ENCODE data around the gene USP11. TPM values are rescaled to one million over a fixed set of nuclear protein-coding genes. Genes with fewer than 3 reads are reported as not detected.
A peak's percentile ranks its signal among the peaks of the same experiment; 100 is the strongest.

The USP11 gene
- total RNA-seq, 1 donor from 2014 or later, result 42.2 TPM

DNA sequence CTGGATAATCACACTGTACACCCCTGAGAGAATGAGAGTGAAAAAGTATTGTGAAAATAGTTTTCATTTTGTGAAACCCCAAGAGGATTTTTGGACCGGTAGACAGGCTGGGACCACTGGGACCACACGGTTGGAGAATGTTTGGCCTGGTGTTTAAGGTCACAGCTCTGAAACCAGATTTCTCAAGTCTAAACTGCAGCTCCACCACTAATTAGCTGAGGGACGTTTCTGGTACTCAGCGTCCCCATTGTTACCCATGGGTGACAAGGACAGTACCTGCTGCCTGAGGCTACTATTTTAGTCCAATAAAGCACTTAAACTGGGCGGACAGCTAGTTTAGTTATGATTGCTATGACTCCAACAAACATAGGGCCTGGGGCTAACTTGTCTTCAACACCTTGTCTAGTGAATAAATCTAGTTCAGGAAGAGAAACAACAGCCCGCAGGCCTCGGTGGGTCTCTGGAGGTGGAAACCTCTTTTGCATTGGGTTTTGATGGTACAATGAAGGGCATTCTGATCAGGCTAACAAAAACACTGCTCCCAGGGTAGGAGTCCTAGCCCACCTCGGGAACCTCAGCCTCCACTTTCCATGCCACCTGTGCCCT is 509 bp upstream of the USP11 start:
- H3K9me3 ChIP-seq (replicated peaks), result no peaks in the 10 kb centered on the region
- intact Hi-C loops (cut with micrococcal nuclease), result no loop called here
- H3K27me3 ChIP-seq (ENCODE audit: low read depth), result no peaks in the 10 kb centered on the region
- no peak for DNase-seq
- H3K27ac ChIP-seq (replicated peaks), result peak overlapping the region; percentile 94
- TF ChIP-seq CTCF (IDR thresholded peaks at IDR 0.05; ENCODE audit: borderline replicate concordance), result no peak
- H3K4me3 ChIP-seq, result peak overlapping the region; percentile 74
- peaks cover 19% of the 10 kb centered on the region for H3K4me1 ChIP-seq
- H3K36me3 ChIP-seq, result peaks cover 14% of the 10 kb centered on the region

DNA sequence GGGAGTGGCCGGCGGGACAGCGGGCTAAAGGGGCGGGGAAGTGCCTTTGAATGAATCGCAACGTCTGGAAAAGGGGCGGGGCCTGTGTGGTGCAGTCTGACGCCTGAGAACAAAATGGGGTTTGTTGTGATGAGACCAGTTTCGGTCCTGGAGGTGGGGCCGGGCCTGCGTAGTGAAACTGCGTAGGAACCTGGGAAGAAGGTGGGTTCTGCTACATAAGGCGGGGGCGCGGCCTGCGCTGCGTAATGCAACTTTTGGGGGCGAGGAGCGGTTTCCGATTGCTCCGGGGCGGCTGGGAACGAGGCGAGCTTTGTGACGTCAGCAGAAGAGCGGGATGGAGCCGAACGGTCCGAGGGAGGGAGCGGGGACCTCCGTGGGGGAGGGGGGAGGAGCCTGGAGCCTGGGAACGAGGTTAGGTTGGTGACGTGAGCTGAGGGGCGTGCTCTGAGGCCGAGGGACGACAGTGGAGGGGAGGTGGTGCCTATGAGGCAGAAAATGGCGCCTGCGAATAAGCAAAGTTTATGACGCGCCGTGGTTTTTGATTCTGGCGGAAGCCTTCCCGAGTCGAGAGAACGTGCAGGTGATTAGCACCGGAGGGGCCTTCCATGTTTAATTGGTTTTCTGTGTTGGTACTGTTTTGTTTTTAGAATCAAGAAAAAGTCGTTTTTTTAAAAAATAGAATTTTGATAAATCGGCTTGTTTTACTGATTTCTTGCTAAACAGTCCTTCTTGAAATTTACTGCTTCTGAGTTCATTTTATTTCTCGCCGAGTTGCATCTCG is 714 bp downstream of the USP11 start:
- peak; percentile 93 for DNase-seq
- TF ChIP-seq CTCF (IDR thresholded peaks at IDR 0.05; ENCODE audit: borderline replicate concordance), result no peak
- H3K36me3 ChIP-seq, result peaks cover 9% of the 10 kb centered on the region
- intact Hi-C loops (cut with micrococcal nuclease), result no loop called here
- H3K27me3 ChIP-seq (ENCODE audit: low read depth), result no peaks in the 10 kb centered on the region
- H3K4me3 ChIP-seq, result peak overlapping the region; percentile 74
- H3K27ac ChIP-seq (replicated peaks), result peak overlapping the region; percentile 94
- H3K4me1 ChIP-seq, result peaks cover 20% of the 10 kb centered on the region
- H3K9me3 ChIP-seq (replicated peaks), result no peaks in the 10 kb centered on the region

DNA sequence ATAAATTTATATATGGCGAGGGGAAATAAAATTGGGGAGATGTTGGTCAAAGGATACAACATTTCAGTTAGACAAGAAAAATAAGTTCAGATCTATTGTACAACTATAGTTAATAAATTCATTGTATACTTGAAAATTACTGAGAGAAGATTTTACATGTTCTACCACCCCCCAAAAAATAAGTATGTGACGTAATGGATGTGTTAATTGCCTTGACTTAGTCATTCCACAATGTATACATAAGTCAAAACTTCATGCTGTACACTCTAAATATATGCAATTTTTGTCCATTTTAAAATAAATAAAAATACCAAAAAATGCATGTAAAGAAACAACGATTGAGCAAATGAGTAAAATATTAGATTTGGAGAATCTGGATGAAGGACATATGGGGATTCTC is 1.8 kb downstream of the USP11 start:
- TF ChIP-seq CTCF (IDR thresholded peaks at IDR 0.05; ENCODE audit: borderline replicate concordance), result no peak
- Histone ChIP-seq H3K4me1 (peaks cover 20% of the 10 kb centered on the region), H3K36me3 (no peaks in the 10 kb centered on the region), H3K27me3 (ENCODE audit: low read depth) (no peaks in the 10 kb centered on the region), H3K27ac (replicated peaks) (peak overlapping the region; percentile 94), H3K9me3 (replicated peaks) (no peaks in the 10 kb centered on the region), H3K4me3 (peak overlapping the region; percentile 74)
- intact Hi-C loops (cut with micrococcal nuclease), result no loop called here
- DNase-seq, result no peak

DNA sequence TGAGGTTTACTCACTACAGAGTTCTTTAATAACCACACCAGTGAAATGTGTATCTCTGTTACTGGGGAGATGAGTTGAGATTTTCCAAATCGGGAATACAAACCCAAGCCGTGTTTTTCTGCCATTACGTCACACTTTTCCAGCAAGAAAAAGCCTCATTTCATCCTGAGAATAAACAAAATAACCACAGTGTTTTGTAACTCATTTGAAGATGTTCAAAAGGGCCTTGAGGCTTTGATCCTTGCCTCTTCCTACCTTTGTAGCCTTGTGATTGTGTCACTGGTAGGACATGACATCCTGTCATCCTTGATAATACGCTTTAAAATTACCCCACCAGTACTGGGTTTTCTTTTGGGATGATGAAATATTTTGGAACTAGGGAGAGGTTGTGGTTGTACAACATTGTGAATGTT is 2.9 kb downstream of the USP11 start:
- Histone ChIP-seq H3K36me3 (peaks cover 4% of the 10 kb centered on the region), H3K4me3 (no peak overlapping the region), H3K9me3 (replicated peaks) (no peaks in the 10 kb centered on the region), H3K27ac (replicated peaks) (peak overlapping the region; percentile 94), H3K4me1 (peaks cover 20% of the 10 kb centered on the region), H3K27me3 (ENCODE audit: low read depth) (no peaks in the 10 kb centered on the region)
- TF ChIP-seq CTCF (IDR thresholded peaks at IDR 0.05; ENCODE audit: borderline replicate concordance), result no peak
- intact Hi-C loops (cut with micrococcal nuclease), result no loop called here
- DNase-seq, result no peak

GRCh38 chrX:47239199-47239598 is 6.4 kb downstream of the USP11 start:
- no peak for TF ChIP-seq CTCF (IDR thresholded peaks at IDR 0.05; ENCODE audit: borderline replicate concordance)
- H3K27ac ChIP-seq (replicated peaks), result no peak overlapping the region
- intact Hi-C loops (cut with micrococcal nuclease), result no loop called here
- H3K27me3 ChIP-seq (ENCODE audit: low read depth), result no peaks in the 10 kb centered on the region
- H3K4me1 ChIP-seq, result peaks cover 20% of the 10 kb centered on the region
- H3K36me3 ChIP-seq, result peaks cover 25% of the 10 kb centered on the region
- no peaks in the 10 kb centered on the region for H3K9me3 ChIP-seq (replicated peaks)
- no peak overlapping the region for H3K4me3 ChIP-seq
- DNase-seq, result no peak
